K562 (cell line): ENCODE measurements around the gene SNRPA. TPM values are rescaled to one million over a fixed set of nuclear protein-coding genes. Genes with fewer than 3 reads are reported as not detected.
A peak's percentile ranks its signal among the peaks of the same experiment; 100 is the strongest.

Experiments used
- BCOR ChIP-seq: fragments of 450-650 bp; IDR thresholded peaks from 2 replicates; pipeline ENCODE4 v1.6.1; 2016
- BDP1 ChIP-seq: IDR thresholded peaks from 3 replicates; pipeline ENCODE4 v1.6.1; 2011; ENCODE audit not compliant: insufficient read length, insufficient read depth
- BHLHE40 ChIP-seq: IDR thresholded peaks from 2 replicates; pipeline ENCODE4 v1.6.1; 2011; ENCODE audit warnings: low read length, improper control_type of control experiment
- CXXC5 ChIP-seq: fragments of 250-450 bp; sonication (Bioruptor Pico); IDR thresholded peaks from 2 replicates; pipeline ENCODE4 v1.8.0; 2022; ENCODE audit warnings: inconsistent platforms, mild to moderate bottlenecking, moderate library complexity
- E2F1 ChIP-seq: sonication (generic); formaldehyde crosslinking; IDR thresholded peaks from 2 replicates; pipeline ENCODE4 v1.8.1; 2023; ENCODE audit warnings: mild to moderate bottlenecking, missing genetic modification reagents, moderate library complexity
- FOXA3 ChIP-seq, 2 experiments: fragments of 450-650 bp in 1 of 2; sonication (generic) in 1 of 2; formaldehyde crosslinking; IDR thresholded peaks in 1 of 2; conservative IDR thresholded peaks in 1 of 2; 2 replicates each; pipeline versions ENCODE4 v1.4.0 to v1.8.0; 2020 to 2022; ENCODE audit warnings: mild to moderate bottlenecking in 2 of 2, missing genetic modification reagents in 1 of 2
- HDAC6 ChIP-seq: IDR thresholded peaks from 2 replicates; pipeline ENCODE4 v1.6.1; 2012; ENCODE audit warnings: low read depth, mild to moderate bottlenecking, control low read depth, inconsistent platforms, low read length, moderate library complexity
- NRF1 ChIP-seq, 2 experiments: fragments of 450-650 bp; IDR thresholded peaks in 1 of 2; conservative IDR thresholded peaks in 1 of 2; 2 replicates each; pipeline ENCODE4 v1.6.1; 2014; ENCODE audit warnings: mild to moderate bottlenecking in 2 of 2
- STAG1 ChIP-seq: sonication (generic); formaldehyde crosslinking; IDR thresholded peaks from 2 replicates; pipeline ENCODE4 v1.5.0; 2020; ENCODE audit warnings: missing genetic modification reagents, borderline replicate concordance
- TAF15 ChIP-seq: fragments of 200-400 bp; formaldehyde crosslinking; IDR thresholded peaks from 2 replicates; pipeline ENCODE4 v1.6.1; 2017; ENCODE audit warnings: mild to moderate bottlenecking, low read depth, low read length, moderate library complexity
- XRCC5 ChIP-seq: fragments of 200-400 bp; formaldehyde crosslinking; IDR thresholded peaks from 2 replicates; pipeline ENCODE4 v1.6.1; 2017; ENCODE audit warnings: low read depth, mild to moderate bottlenecking, low read length
- ZNF592 ChIP-seq: fragments of 450-650 bp; IDR thresholded peaks from 2 replicates; pipeline ENCODE4 v1.6.1; 2017; ENCODE audit warnings: antibody characterized with exemption, mild to moderate bottlenecking
- polyA plus RNA-seq, 8 experiments: library from polyadenylated mRNA; depleted of rRNA in 4 of 8; stranded (reverse) in 5 of 8; unstranded in 3 of 8; fragments of >200 nt; fragmentation: Nextera tagmentation in 2 of 8; fragmentation: Illumina TruSeq in 1 of 8; extraction: Ambion mirVana in 2 of 8; extraction: Trizol in 1 of 8; gene quantifications; 2 replicates each; pipeline versions ENCODE4 v1.2.1 to v1.2.3, GENCODE V29; 2011 to 2014; ENCODE audit warnings: inconsistent platforms in 1 of 8, missing spikeins in 1 of 8
- total RNA-seq, 7 experiments: library from RNA; depleted of rRNA in 6 of 7; stranded (reverse); fragments of >200 nt in 6 of 7; fragmentation: Illumina TruSeq in 2 of 7; extraction: Trizol in 2 of 7; gene quantifications; 2 replicates each; pipeline versions ENCODE4 v1.2.1 to v1.2.3, GENCODE V29; 2011 to 2021; ENCODE audit warnings: low replicate concordance in 1 of 7

The SNRPA gene
- total and polyA plus RNA-seq, 9 of the 15 experiments (the other 6 are each of a cell fraction or from before 2014, with no cell fraction given) = 16.3 to 311 (median 193) TPM

GRCh38 chr19:40718774-40719391 lies 32.1 kb upstream of the SNRPA start (continued):
- TF ChIP-seq ZNF592 = 0 out of 2 replicates have a peak, but pooled peaks have one; percentile 48
- TF ChIP-seq BHLHE40 = peak; percentile 70
- no peak for TF ChIP-seq HDAC6
- no peak for TF ChIP-seq E2F1 (CRISPR knock-in tag)
- TF ChIP-seq STAG1 (CRISPR knock-in tag) = no peak
- peak in 1 of 2 experiments; percentile 70; a peak in 1 of 4 replicates for TF ChIP-seq FOXA3 (CRISPR knock-in tag; conservative IDR thresholded peaks at IDR 0.05 in 1 of 2, IDR thresholded peaks at IDR 0.05 in 1 of 2)
- TF ChIP-seq CXXC5 (CRISPR knock-in tag) = peak; percentile 16; the same call in 1 of the 2 replicates
- peak in 1 of 2 experiments; percentile 11; a peak in 1 of 4 replicates for TF ChIP-seq NRF1 (conservative IDR thresholded peaks at IDR 0.05 in 1 of 2, IDR thresholded peaks at IDR 0.05 in 1 of 2)
- no peak for TF ChIP-seq BCOR
- no peak for TF ChIP-seq TAF15
- TF ChIP-seq XRCC5 = 0 out of 2 replicates have a peak, but pooled peaks have one; percentile 45
- no peak for TF ChIP-seq BDP1
